Measurements from ENCODE around the gene NAV3.

Gene NAV3

GRCh38 chr12:78095623-78096022, 264.9 kb downstream of the NAV3 start:
- H3K4me1 ChIP-seq (ENCODE audit: control insufficient read depth, low read length), result no peaks in the 10 kb centered on the region
- H3K36me3 ChIP-seq (ENCODE audit: control insufficient read depth, low read length), result no peaks in the 10 kb centered on the region
- H3K79me2 ChIP-seq (ENCODE audit: control insufficient read depth, low read length), result no peaks in the 10 kb centered on the region
- no peak overlapping the region for H3K27ac ChIP-seq (ENCODE audit: low read depth, low read length)
- H3K27me3 ChIP-seq (ENCODE audit: control insufficient read depth, low read length), result no peaks in the 10 kb centered on the region
- TF ChIP-seq CTCF (IDR thresholded peaks at IDR 0.05; ENCODE audit: low read depth, low read length, poor library complexity, severe bottlenecking), result no peak
- TF ChIP-seq EZH2phosphoT487 (IDR thresholded peaks at IDR 0.05; ENCODE audit: borderline replicate concordance, low read length), result no peak
- no peaks in the 10 kb centered on the region for H3F3A ChIP-seq (ENCODE audit: control insufficient read depth, insufficient read depth)
- H3K4me2 ChIP-seq (ENCODE audit: low read length), result no peak overlapping the region
- H3K9me2 ChIP-seq (replicated peaks; ENCODE audit: control insufficient read depth, low read length), result no peaks in the 10 kb centered on the region
- H4K20me1 ChIP-seq (ENCODE audit: control insufficient read depth, insufficient read depth, low read depth, low read length), result no peaks in the 10 kb centered on the region
- no peak overlapping the region for H3K4me3 ChIP-seq (ENCODE audit: low read length)
- H3K9me3 ChIP-seq (ENCODE audit: control insufficient read depth, insufficient read depth, low read length), result no peaks in the 10 kb centered on the region

GRCh38 chr12:78096909-78097597, 266.4 kb downstream of the NAV3 start:
- no peak overlapping the region for H3K27ac ChIP-seq (ENCODE audit: low read depth, low read length)
- TF ChIP-seq EZH2phosphoT487 (IDR thresholded peaks at IDR 0.05; ENCODE audit: borderline replicate concordance, low read length) (no peak), CTCF (IDR thresholded peaks at IDR 0.05; ENCODE audit: low read depth, low read length, poor library complexity, severe bottlenecking) (no peak)
- H3K4me3 ChIP-seq (ENCODE audit: low read length), result no peak overlapping the region
- H3K9me2 ChIP-seq (replicated peaks; ENCODE audit: control insufficient read depth, low read length), result no peaks in the 10 kb centered on the region
- H3K4me2 ChIP-seq (ENCODE audit: low read length), result no peak overlapping the region
- no peaks in the 10 kb centered on the region for H3K79me2 ChIP-seq (ENCODE audit: control insufficient read depth, low read length)
- no peaks in the 10 kb centered on the region for H3K27me3 ChIP-seq (ENCODE audit: control insufficient read depth, low read length)
- no peaks in the 10 kb centered on the region for H3F3A ChIP-seq (ENCODE audit: control insufficient read depth, insufficient read depth)
- no peaks in the 10 kb centered on the region for H3K4me1 ChIP-seq (ENCODE audit: control insufficient read depth, low read length)
- no peaks in the 10 kb centered on the region for H4K20me1 ChIP-seq (ENCODE audit: control insufficient read depth, insufficient read depth, low read depth, low read length)
- H3K9me3 ChIP-seq (ENCODE audit: control insufficient read depth, insufficient read depth, low read length), result no peaks in the 10 kb centered on the region
- no peaks in the 10 kb centered on the region for H3K36me3 ChIP-seq (ENCODE audit: control insufficient read depth, low read length)

- H3K27ac ChIP-seq (ENCODE audit: low read depth, low read length), result no peak overlapping the region
- no peaks in the 10 kb centered on the region for H3K27me3 ChIP-seq (ENCODE audit: control insufficient read depth, low read length)
- no peaks in the 10 kb centered on the region for H3K36me3 ChIP-seq (ENCODE audit: control insufficient read depth, low read length)
- H3K9me2 ChIP-seq (replicated peaks; ENCODE audit: control insufficient read depth, low read length), result no peaks in the 10 kb centered on the region
- TF ChIP-seq EZH2phosphoT487 (IDR thresholded peaks at IDR 0.05; ENCODE audit: borderline replicate concordance, low read length), result no peak
- TF ChIP-seq CTCF (IDR thresholded peaks at IDR 0.05; ENCODE audit: low read depth, low read length, poor library complexity, severe bottlenecking), result no peak
- H3K79me2 ChIP-seq (ENCODE audit: control insufficient read depth, low read length), result no peaks in the 10 kb centered on the region
- H3K4me1 ChIP-seq (ENCODE audit: control insufficient read depth, low read length), result no peaks in the 10 kb centered on the region
- no peak overlapping the region for H3K4me3 ChIP-seq (ENCODE audit: low read length)
- no peak overlapping the region for H3K4me2 ChIP-seq (ENCODE audit: low read length)
- no peaks in the 10 kb centered on the region for H3K9me3 ChIP-seq (ENCODE audit: control insufficient read depth, insufficient read depth, low read length)
- H4K20me1 ChIP-seq (ENCODE audit: control insufficient read depth, insufficient read depth, low read depth, low read length), result no peaks in the 10 kb centered on the region
- no peaks in the 10 kb centered on the region for H3F3A ChIP-seq (ENCODE audit: control insufficient read depth, insufficient read depth)
Observed at GRCh38 chr12:78099806-78100205, 269.1 kb downstream of the NAV3 start.
